Lower leg skin (tissue), 3 donors: ENCODE results near the gene PROSER3.

Source experiments
- CTCF ChIP-seq, 3 donors: fragments of 450-650 bp; IDR thresholded peaks; one replicate each; pipeline ENCODE4 v1.5.1; 2016; ENCODE audit warnings: antibody characterized with exemption in 3 of 3, mild to moderate bottlenecking in 3 of 3, moderate library complexity in 2 of 3
- POLR2A ChIP-seq, 2 donors: fragments of 450-650 bp; IDR thresholded peaks; one replicate each; pipeline ENCODE4 v1.6.1; 2016 to 2017; ENCODE audit warnings: antibody characterized with exemption in 2 of 2, mild to moderate bottlenecking in 1 of 2, moderate library complexity in 1 of 2

DNA sequence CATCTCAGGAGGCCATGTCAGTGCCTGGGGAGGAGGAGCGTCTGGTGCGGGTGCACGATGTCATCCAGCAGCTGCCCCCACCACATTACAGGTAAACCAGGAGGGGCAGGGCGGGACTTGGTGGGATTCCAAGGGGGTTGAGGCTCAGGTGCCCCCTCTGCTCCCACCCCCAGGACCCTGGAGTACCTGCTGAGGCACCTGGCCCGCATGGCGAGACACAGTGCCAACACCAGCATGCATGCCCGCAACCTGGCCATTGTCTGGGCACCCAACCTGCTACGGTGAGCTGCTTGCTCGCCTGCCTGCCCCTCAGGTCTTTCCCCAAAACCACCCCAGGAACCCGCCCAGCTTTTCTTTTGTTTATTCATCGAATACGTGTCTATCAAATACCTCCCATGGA lies 24.6 kb downstream of the PROSER3 start:
- TF ChIP-seq CTCF (IDR thresholded peaks at IDR 0.05) (no peak), POLR2A (IDR thresholded peaks at IDR 0.05) (no peak)
